NCI-H2196 treated with DMSO at 0.1 percent for 48 hours (cell line): ENCODE measurements around the gene TULP3.
"Not testable (repeated sequence)": the region's sequence is repeated elsewhere in the genome, so short reads cannot be mapped to it uniquely, and the experiment has no call there.

Experiments
- DNase-seq: peaks from one replicate; lab custom pipeline; 2025; ENCODE audit not compliant: unreplicated experiment; lab: John Stamatoyannopoulos, UW

TULP3 gene

GRCh38 chr12:2890388-2891239 is at the start of gene TULP3:
Gene TULP3 (plus strand): TSS chr12:2890891. CDS start chr12:2890948, 57 bp downstream.
- peak; percentile 81 for DNase-seq

- no peak for DNase-seq
Observed at GRCh38 chr12:2841056-2841650, 49.5 kb upstream of the TULP3 start.

GRCh38 chr12:2842948-2843347 is 47.7 kb upstream of the TULP3 start:
- DNase-seq = no peak

- DNase-seq = no peak
Observed at GRCh38 chr12:2844786-2845185, 45.9 kb upstream of the TULP3 start.

GRCh38 chr12:2845280-2845679 is 45.4 kb upstream of the TULP3 start:
- no peak for DNase-seq

- no peak for DNase-seq
Observed at GRCh38 chr12:2851931-2852330, 38.8 kb upstream of the TULP3 start.

- DNase-seq = no peak
Observed at GRCh38 chr12:2853626-2854025, 37.1 kb upstream of the TULP3 start.

- DNase-seq = no peak
Observed at GRCh38 chr12:2854669-2855453, 35.8 kb upstream of the TULP3 start.

GRCh38 chr12:2855546-2855945 is 35.1 kb upstream of the TULP3 start:
- DNase-seq = no peak

GRCh38 chr12:2856051-2856450 is 34.6 kb upstream of the TULP3 start:
- DNase-seq = no peak

GRCh38 chr12:2857021-2857431 is 33.7 kb upstream of the TULP3 start, which contains the start of gene TEX52:
Gene TEX52 (minus strand): TSS chr12:2857039. CDS start chr12:2857026, 13 bp downstream.
- DNase-seq = no peak

GRCh38 chr12:2857576-2857975 is 33.1 kb upstream of the TULP3 start:
- DNase-seq = no peak

GRCh38 chr12:2858334-2858733 is 32.4 kb upstream of the TULP3 start:
- DNase-seq = no peak

GRCh38 chr12:2858944-2859421 is 31.7 kb upstream of the TULP3 start:
- no peak for DNase-seq

- DNase-seq = no peak
Observed at GRCh38 chr12:2860170-2860569, 30.5 kb upstream of the TULP3 start.

GRCh38 chr12:2862876-2863275 is 27.8 kb upstream of the TULP3 start:
- no peak for DNase-seq

GRCh38 chr12:2863402-2863801 is 27.3 kb upstream of the TULP3 start:
- DNase-seq = not testable (repeated sequence)

GRCh38 chr12:2864198-2864597 is 26.5 kb upstream of the TULP3 start:
- DNase-seq = no peak

GRCh38 chr12:2868986-2869632 is 21.6 kb upstream of the TULP3 start:
- not testable (repeated sequence) for DNase-seq

GRCh38 chr12:2876431-2877046 is 14.2 kb upstream of the TULP3 start:
- no peak for DNase-seq
